Measurements from ENCODE around the gene STK4. TPM values are rescaled to one million over a fixed set of nuclear protein-coding genes. Genes with fewer than 3 reads are reported as not detected.

The STK4 gene
- total RNA-seq, 2 donors from 2014 or later = 28.9 to 29.9 TPM

DNA sequence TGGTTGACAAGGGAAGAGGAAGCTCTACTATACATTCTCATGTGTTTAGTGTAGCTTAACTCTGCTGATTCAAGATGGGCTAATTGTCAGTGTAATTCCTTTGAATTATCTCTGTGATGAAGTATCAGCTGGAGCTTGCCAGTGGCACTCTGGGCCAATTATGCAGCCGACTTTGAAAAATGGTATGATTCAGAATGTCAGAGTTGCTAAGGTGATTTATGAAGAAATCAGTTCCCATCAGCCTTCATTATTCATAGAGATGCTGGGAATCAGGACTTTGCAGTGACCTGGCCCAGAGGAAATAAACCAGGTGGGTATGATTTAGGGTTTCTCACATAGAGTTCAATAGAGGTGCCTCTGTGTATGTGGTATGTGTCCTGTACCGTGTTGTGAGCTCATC, 101.2 kb downstream of the STK4 start:
- Histone ChIP-seq H3K36me3 (no peaks in the 10 kb centered on the region), H3K9ac (ENCODE audit: low read depth in 2 of 2, low read length in 2 of 2) (no peak overlapping the region), H3K27ac (no peak overlapping the region), H3K4me3 (no peak overlapping the region), H3K9me3 (no peaks in the 10 kb centered on the region), H3K4me1 (no peaks in the 10 kb centered on the region), H3K27me3 (no peaks in the 10 kb centered on the region)
- intact Hi-C loops (cut with DNase I) = no loop called here
- TF ChIP-seq, protein P1, sequence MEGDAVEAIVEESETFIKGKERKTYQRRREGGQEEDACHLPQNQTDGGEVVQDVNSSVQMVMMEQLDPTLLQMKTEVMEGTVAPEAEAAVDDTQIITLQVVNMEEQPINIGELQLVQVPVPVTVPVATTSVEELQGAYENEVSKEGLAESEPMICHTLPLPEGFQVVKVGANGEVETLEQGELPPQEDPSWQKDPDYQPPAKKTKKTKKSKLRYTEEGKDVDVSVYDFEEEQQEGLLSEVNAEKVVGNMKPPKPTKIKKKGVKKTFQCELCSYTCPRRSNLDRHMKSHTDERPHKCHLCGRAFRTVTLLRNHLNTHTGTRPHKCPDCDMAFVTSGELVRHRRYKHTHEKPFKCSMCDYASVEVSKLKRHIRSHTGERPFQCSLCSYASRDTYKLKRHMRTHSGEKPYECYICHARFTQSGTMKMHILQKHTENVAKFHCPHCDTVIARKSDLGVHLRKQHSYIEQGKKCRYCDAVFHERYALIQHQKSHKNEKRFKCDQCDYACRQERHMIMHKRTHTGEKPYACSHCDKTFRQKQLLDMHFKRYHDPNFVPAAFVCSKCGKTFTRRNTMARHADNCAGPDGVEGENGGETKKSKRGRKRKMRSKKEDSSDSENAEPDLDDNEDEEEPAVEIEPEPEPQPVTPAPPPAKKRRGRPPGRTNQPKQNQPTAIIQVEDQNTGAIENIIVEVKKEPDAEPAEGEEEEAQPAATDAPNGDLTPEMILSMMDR (IDR thresholded peaks at IDR 0.05) = no peak
- DNase-seq = no peak

DNA sequence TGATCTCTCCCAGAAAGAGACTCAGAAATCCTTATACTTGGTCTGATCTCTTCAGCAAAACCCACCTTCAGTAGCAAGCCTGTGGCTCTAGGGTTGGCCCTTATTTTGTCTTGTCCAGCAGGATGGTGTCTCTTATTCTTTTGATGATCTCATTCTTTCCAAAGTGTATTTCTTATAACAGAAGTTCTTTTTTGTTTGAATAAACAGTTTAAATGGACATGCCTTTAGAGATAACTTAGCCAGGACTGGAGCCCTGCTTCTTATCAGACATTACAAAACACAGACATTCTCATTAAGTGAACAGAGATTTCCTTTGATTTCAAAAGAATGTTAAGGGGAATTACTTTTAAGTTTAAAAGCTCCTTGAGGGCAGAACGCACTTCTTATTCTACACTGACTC, 102.9 kb downstream of the STK4 start:
- TF ChIP-seq, protein P1 (IDR thresholded peaks at IDR 0.05) = no peak
- intact Hi-C loops (cut with DNase I) = no loop called here
- no peaks in the 10 kb centered on the region for H3K4me1 ChIP-seq
- H3K27me3 ChIP-seq = no peaks in the 10 kb centered on the region
- no peak for DNase-seq
- no peak overlapping the region for H3K27ac ChIP-seq
- no peaks in the 10 kb centered on the region for H3K9me3 ChIP-seq
- H3K4me3 ChIP-seq = no peak overlapping the region
- no peak overlapping the region for H3K9ac ChIP-seq (ENCODE audit: low read depth in 2 of 2, low read length in 2 of 2)
- H3K36me3 ChIP-seq = no peaks in the 10 kb centered on the region

DNA sequence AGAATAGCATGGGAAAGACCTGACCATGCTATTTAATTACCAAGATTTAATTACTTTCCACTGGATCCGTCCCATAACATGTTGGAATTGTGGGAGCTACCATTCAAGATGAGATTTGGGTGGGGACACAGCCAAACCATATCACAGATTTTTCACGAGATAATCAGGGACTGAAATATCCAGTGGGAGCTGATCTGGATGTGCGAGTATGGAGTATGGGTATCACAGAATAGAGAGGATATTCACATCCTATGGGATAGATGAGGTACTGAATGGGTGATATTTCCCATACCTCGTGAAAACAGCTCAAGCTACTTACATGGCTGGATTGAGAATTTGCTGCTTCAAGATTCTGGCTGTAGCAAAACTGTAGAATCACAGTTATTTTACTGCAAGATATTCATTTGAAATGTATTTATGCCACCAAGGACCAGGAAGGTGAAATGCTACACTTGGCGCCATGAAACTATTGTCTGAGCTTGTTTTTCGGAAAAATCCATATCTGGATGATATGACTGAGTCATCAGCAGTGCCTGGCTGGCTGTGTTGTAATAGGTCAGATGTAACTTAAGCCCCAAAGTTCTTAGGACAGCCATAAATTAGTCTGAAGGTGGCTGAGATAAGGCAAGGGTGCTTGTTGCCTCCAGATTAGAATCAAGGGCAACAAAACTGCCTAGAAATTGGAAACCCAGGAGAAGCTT, 104.8 kb downstream of the STK4 start:
- Histone ChIP-seq H3K4me3 (no peak overlapping the region), H3K9me3 (no peaks in the 10 kb centered on the region), H3K36me3 (no peaks in the 10 kb centered on the region), H3K27ac (no peak overlapping the region), H3K9ac (ENCODE audit: low read depth in 2 of 2, low read length in 2 of 2) (no peak overlapping the region), H3K27me3 (no peaks in the 10 kb centered on the region), H3K4me1 (no peaks in the 10 kb centered on the region)
- DNase-seq = no peak
- intact Hi-C loops (cut with DNase I) = no loop called here
- TF ChIP-seq, protein P1 (IDR thresholded peaks at IDR 0.05) = no peak

DNA sequence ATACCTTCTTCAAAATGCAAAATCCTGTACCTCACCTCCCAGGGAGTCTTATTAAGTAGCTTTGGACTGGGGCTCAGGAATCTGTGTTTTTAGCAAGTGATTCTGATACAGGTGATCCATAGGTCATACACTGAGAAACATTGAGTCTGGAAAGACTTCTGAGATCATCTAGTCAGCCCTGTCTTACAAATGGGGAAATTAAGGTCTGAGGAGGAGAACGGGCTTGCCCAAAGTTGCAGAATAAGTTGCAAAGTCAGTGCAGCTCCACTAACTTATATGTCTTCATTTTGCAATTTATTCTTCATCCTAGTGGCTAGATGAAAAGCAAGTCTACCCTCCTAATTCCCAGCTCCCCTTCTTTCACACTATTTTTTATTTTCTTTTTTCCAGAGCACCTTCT, 105.8 kb downstream of the STK4 start:
- Histone ChIP-seq H3K9me3 (no peaks in the 10 kb centered on the region), H3K9ac (ENCODE audit: low read depth in 2 of 2, low read length in 2 of 2) (no peak overlapping the region), H3K27ac (no peak overlapping the region), H3K4me3 (no peak overlapping the region), H3K36me3 (no peaks in the 10 kb centered on the region), H3K27me3 (no peaks in the 10 kb centered on the region), H3K4me1 (no peaks in the 10 kb centered on the region)
- DNase-seq = no peak
- intact Hi-C loops (cut with DNase I) = no loop called here
- TF ChIP-seq, protein P1 (IDR thresholded peaks at IDR 0.05) = no peak

DNA sequence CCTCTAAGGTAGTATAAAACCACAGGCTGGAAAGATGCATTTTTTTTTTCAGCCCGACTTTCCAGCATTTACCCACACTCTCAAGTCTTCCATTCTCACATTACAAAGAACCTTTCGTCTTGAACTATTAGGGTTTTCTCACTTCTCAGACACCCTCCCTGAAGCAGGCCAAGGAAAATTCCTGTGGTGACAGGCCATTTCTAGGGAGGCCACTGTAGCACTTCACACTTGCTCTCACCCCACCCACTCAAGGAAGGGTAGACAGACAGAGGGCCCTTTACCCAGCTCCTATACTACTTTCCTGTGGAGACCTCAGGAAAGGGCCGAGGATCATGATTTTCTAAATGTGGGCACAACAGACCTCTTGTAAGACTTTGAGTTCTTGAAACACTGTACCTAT, 106.9 kb downstream of the STK4 start:
- no peaks in the 10 kb centered on the region for H3K9me3 ChIP-seq
- TF ChIP-seq, protein P1 (IDR thresholded peaks at IDR 0.05) = no peak
- intact Hi-C loops (cut with DNase I) = no loop called here
- no peak for DNase-seq
- no peak overlapping the region for H3K4me3 ChIP-seq
- no peak overlapping the region for H3K27ac ChIP-seq
- no peaks in the 10 kb centered on the region for H3K27me3 ChIP-seq
- H3K36me3 ChIP-seq = no peaks in the 10 kb centered on the region
- H3K9ac ChIP-seq (ENCODE audit: low read depth in 2 of 2, low read length in 2 of 2) = no peak overlapping the region
- no peaks in the 10 kb centered on the region for H3K4me1 ChIP-seq

All from colonic mucosa (tissue), 4 donors.